Fibroblast of pulmonary artery (primary cell): Measurements from ENCODE around the gene KIF26B.

ENCODE experiments used
- DNase-seq: peaks from one replicate; pipeline ENCODE4 v3.0.0-alpha.2; 2010; ENCODE audit warnings: low read depth
- H3K4me3 ChIP-seq: replicated peaks from 2 replicates; pipeline ENCODE4 v1.5.1; 2011; ENCODE audit warnings: low read depth, mild to moderate bottlenecking, control low read depth, low read length, moderate library complexity
- CTCF ChIP-seq: IDR thresholded peaks from 2 replicates; pipeline ENCODE4 v1.5.1; 2011; ENCODE audit warnings: mild to moderate bottlenecking, control low read depth, low read length, inconsistent platforms; ENCODE audit errors: missing control alignments

The KIF26B gene

GRCh38 chr1:245577191-245578157 is 422.7 kb downstream of the KIF26B start:
- DNase-seq, result no peak
- H3K4me3 ChIP-seq, result no peak overlapping the region
- no peak for TF ChIP-seq CTCF

GRCh38 chr1:245578308-245578707 is 423.5 kb downstream of the KIF26B start:
- no peak for TF ChIP-seq CTCF
- no peak overlapping the region for H3K4me3 ChIP-seq
- no peak for DNase-seq

- no peak for TF ChIP-seq CTCF
- DNase-seq, result no peak
- no peak overlapping the region for H3K4me3 ChIP-seq
Measured at GRCh38 chr1:245578771-245579170, 424.0 kb downstream of the KIF26B start.

- TF ChIP-seq CTCF, result no peak
- no peak overlapping the region for H3K4me3 ChIP-seq
- no peak for DNase-seq
Measured at GRCh38 chr1:245579881-245580280, 425.1 kb downstream of the KIF26B start.

GRCh38 chr1:245580651-245581050 is 425.9 kb downstream of the KIF26B start:
- H3K4me3 ChIP-seq, result no peak overlapping the region
- no peak for DNase-seq
- no peak for TF ChIP-seq CTCF

- no peak for TF ChIP-seq CTCF
- no peak overlapping the region for H3K4me3 ChIP-seq
- no peak for DNase-seq
Measured at GRCh38 chr1:245582026-245582425, 427.2 kb downstream of the KIF26B start.

- no peak for TF ChIP-seq CTCF
- no peak for DNase-seq
Measured at GRCh38 chr1:245583081-245583480, 428.3 kb downstream of the KIF26B start.

More at GRCh38 chr1:245583081-245583480, 428.3 kb downstream of the KIF26B start:
- no peak overlapping the region for H3K4me3 ChIP-seq
